H1 (cell line): ENCODE data around the gene CCDC107. TPM values are rescaled to one million over a fixed set of nuclear protein-coding genes. Genes with fewer than 3 reads are reported as not detected.

Experiments
- ATF2 ChIP-seq: IDR thresholded peaks from 2 replicates; pipeline ENCODE4 v1.6.1; 2012; ENCODE audit warnings: low read length, inconsistent platforms
- BCL11A ChIP-seq, 2 experiments: IDR thresholded peaks; one replicate each; pipeline ENCODE4 v1.6.1; 2011; ENCODE audit warnings: low read depth in 2 of 2, low read length in 2 of 2, mild to moderate bottlenecking in 2 of 2
- CBX8 ChIP-seq: fragments of 300-800, 300-1000 bp; sonication (generic); IDR thresholded peaks from 2 replicates; pipeline ENCODE4 v1.7.1; 2016; ENCODE audit warnings: low read depth, low read length, borderline replicate concordance
- GTF2F1 ChIP-seq: IDR thresholded peaks from 2 replicates; pipeline ENCODE4 v1.6.1; 2012; ENCODE audit warnings: low read depth, low read length, improper control_type of control experiment, borderline replicate concordance
- JUN ChIP-seq: IDR thresholded peaks from 2 replicates; pipeline ENCODE4 v1.6.1; 2011; ENCODE audit warnings: low read depth, mild to moderate bottlenecking, improper control_type of control experiment, low read length
- SRF ChIP-seq: IDR thresholded peaks from 2 replicates; pipeline ENCODE4 v1.6.1; 2011; ENCODE audit warnings: mild to moderate bottlenecking, low read depth, low read length, moderate library complexity
- TCF12 ChIP-seq: IDR thresholded peaks from 2 replicates; pipeline ENCODE4 v1.6.1; 2011; ENCODE audit warnings: low read depth, mild to moderate bottlenecking, low read length
- polyA plus RNA-seq, 7 experiments: library from polyadenylated mRNA; depleted of rRNA in 3 of 7; stranded (reverse) in 5 of 7; unstranded in 2 of 7; fragments of >200 nt in 5 of 7; fragments of 200-250 nt in 2 of 7; gene quantifications; 1 replicate in 5 of 7; 2 replicates in 1 of 7; 4 replicates in 1 of 7; pipeline versions ENCODE4 v1.2.1 to v1.2.3, GENCODE V29; 2011 to 2013; ENCODE audit warnings: missing spikeins in 2 of 7, mixed read lengths in 2 of 7
- total RNA-seq: library from RNA; stranded (reverse); fragmentation: NEBNext Ultra II Directional; extraction: Animal tissue kit (Norgen Biotek cat#: 25700); gene quantifications from 2 replicates; pipeline ENCODE4 v1.2.1, GENCODE V29; 2021

Gene CCDC107
- total and polyA plus RNA-seq, 2 of the 8 experiments (the other 6 are each of a cell fraction or from before 2014, with no cell fraction given): 8.2 to 9.0 TPM

- TF ChIP-seq GTF2F1 (no peak), TCF12 (no peak), CBX8 (no peak), ATF2 (no peak), SRF (no peak), JUN (no peak), BCL11A (IDR thresholded peaks at IDR 0.05; ENCODE audit: low read depth in 2 of 2, low read length in 2 of 2) (no peak)
These were observed 39.8 kb upstream of the CCDC107 start, which contains the start of gene CD72 (continued) for GRCh38 chr9:35618325-35618727.
